Measurements from ENCODE around the gene VSIG10L. TPM values are rescaled to one million over a fixed set of nuclear protein-coding genes. Genes with fewer than 3 reads are reported as not detected.

Gene VSIG10L
- total RNA-seq, 1 experiment from 2014 or later, result 11.6 TPM

- ATAC-seq (peak; percentile 50), DNase-seq (ENCODE audit: low spot score) (peak; percentile 91)
- peak overlapping the region; percentile 98 for H3K27ac Mint-ChIP-seq
- peaks cover 26% of the 10 kb centered on the region for H3K27me3 Mint-ChIP-seq (ENCODE audit: low read depth)
- H3K36me3 Mint-ChIP-seq, result peaks cover 21% of the 10 kb centered on the region
- ChIA-PET CTCF (interaction anchor here (0.7 to 4.6 kb wide), 26 partner anchors 10 to 323 kb away, joined by 3 to 37 read pairs (median 6); partner anchors contain the start of genes C19orf84, ETFB and LIM2), POLR2A (interaction anchor here (1.4 kb wide), 1 partner anchor 29 kb away, joined by 4 read pairs; no protein-coding TSS in a partner anchor)
- peaks cover 32% of the 10 kb centered on the region for H3K4me1 Mint-ChIP-seq
- peaks cover 9% of the 10 kb centered on the region for H3K9me3 Mint-ChIP-seq
- H3K4me3 Mint-ChIP-seq, result peak overlapping the region; percentile 89
- TF ChIP-seq ZNF425 (CRISPR knock-in tag; conservative IDR thresholded peaks at IDR 0.05) (no peak), GABPB1 (CRISPR knock-in tag; IDR thresholded peaks at IDR 0.05) (no peak), MLX (CRISPR knock-in tag; IDR thresholded peaks at IDR 0.05) (no peak), JAZF1 (CRISPR knock-in tag; IDR thresholded peaks at IDR 0.05) (no peak), USF1 (CRISPR knock-in tag; IDR thresholded peaks at IDR 0.05) (peak; percentile 26; the same call in 1 of the 2 replicates), EMX1 (CRISPR knock-in tag; IDR thresholded peaks at IDR 0.05) (no peak), CTCF (IDR thresholded peaks at IDR 0.05) (peak; percentile 69), MYBL2 (CRISPR knock-in tag; IDR thresholded peaks at IDR 0.05) (no peak), TEAD4 (CRISPR knock-in tag; IDR thresholded peaks at IDR 0.05) (no peak), ERG (CRISPR knock-in tag; IDR thresholded peaks at IDR 0.05) (no peak), FOXJ3 (CRISPR knock-in tag; IDR thresholded peaks at IDR 0.05; ENCODE audit: borderline replicate concordance) (no peak), PRRX2 (CRISPR knock-in tag; IDR thresholded peaks at IDR 0.05) (no peak), ZNF317 (CRISPR knock-in tag; IDR thresholded peaks at IDR 0.05; ENCODE audit: borderline replicate concordance, low read depth) (0 out of 2 replicates have a peak, but pooled peaks have one; percentile 41), STAT6 (CRISPR knock-in tag; conservative IDR thresholded peaks at IDR 0.05; ENCODE audit: low read depth) (no peak), SP1 (CRISPR knock-in tag; conservative IDR thresholded peaks at IDR 0.05) (peak; percentile 59; the same call in 1 of the 2 replicates)
- TF ChIP-seq, protein P1, sequence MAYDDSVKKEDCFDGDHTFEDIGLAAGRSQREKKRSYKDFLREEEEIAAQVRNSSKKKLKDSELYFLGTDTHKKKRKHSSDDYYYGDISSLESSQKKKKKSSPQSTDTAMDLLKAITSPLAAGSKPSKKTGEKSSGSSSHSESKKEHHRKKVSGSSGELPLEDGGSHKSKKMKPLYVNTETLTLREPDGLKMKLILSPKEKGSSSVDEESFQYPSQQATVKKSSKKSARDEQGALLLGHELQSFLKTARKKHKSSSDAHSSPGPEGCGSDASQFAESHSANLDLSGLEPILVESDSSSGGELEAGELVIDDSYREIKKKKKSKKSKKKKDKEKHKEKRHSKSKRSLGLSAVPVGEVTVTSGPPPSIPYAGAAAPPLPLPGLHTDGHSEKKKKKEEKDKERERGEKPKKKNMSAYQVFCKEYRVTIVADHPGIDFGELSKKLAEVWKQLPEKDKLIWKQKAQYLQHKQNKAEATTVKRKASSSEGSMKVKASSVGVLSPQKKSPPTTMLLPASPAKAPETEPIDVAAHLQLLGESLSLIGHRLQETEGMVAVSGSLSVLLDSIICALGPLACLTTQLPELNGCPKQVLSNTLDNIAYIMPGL (CRISPR knock-in tag; IDR thresholded peaks at IDR 0.05), result peak; percentile 63; the same call in 1 of the 2 replicates
- TF ChIP-seq, protein P2, sequence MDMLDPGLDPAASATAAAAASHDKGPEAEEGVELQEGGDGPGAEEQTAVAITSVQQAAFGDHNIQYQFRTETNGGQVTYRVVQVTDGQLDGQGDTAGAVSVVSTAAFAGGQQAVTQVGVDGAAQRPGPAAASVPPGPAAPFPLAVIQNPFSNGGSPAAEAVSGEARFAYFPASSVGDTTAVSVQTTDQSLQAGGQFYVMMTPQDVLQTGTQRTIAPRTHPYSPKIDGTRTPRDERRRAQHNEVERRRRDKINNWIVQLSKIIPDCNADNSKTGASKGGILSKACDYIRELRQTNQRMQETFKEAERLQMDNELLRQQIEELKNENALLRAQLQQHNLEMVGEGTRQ (CRISPR knock-in tag; IDR thresholded peaks at IDR 0.05), result no peak
- TF ChIP-seq, protein P3, sequence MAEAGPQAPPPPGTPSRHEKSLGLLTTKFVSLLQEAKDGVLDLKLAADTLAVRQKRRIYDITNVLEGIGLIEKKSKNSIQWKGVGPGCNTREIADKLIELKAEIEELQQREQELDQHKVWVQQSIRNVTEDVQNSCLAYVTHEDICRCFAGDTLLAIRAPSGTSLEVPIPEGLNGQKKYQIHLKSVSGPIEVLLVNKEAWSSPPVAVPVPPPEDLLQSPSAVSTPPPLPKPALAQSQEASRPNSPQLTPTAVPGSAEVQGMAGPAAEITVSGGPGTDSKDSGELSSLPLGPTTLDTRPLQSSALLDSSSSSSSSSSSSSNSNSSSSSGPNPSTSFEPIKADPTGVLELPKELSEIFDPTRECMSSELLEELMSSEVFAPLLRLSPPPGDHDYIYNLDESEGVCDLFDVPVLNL (CRISPR knock-in tag; IDR thresholded peaks at IDR 0.05; ENCODE audit: borderline replicate concordance, low read depth), result no peak
- TF ChIP-seq, protein P4, sequence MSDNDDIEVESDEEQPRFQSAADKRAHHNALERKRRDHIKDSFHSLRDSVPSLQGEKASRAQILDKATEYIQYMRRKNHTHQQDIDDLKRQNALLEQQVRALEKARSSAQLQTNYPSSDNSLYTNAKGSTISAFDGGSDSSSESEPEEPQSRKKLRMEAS (CRISPR knock-in tag; IDR thresholded peaks at IDR 0.05), result peak; percentile 62; the same call in 1 of the 2 replicates
- TF ChIP-seq, protein P5, sequence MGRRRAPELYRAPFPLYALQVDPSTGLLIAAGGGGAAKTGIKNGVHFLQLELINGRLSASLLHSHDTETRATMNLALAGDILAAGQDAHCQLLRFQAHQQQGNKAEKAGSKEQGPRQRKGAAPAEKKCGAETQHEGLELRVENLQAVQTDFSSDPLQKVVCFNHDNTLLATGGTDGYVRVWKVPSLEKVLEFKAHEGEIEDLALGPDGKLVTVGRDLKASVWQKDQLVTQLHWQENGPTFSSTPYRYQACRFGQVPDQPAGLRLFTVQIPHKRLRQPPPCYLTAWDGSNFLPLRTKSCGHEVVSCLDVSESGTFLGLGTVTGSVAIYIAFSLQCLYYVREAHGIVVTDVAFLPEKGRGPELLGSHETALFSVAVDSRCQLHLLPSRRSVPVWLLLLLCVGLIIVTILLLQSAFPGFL (CRISPR knock-in tag; IDR thresholded peaks at IDR 0.05; ENCODE audit: borderline replicate concordance), result no peak
These were observed 3.2 kb downstream of the VSIG10L start for GRCh38 chr19:51338563-51339312.

Data from WTC11 (cell line).